A673 (cell line): ENCODE data around the gene MYT1. TPM values are rescaled to one million over a fixed set of nuclear protein-coding genes. Genes with fewer than 3 reads are reported as not detected.

Experiments used
- BruUV-seq: library from RNA; stranded (reverse); fragments of 400-500 nt; replicated peaks from 2 replicates; lab custom pipeline; 2021; lab: Mats Ljungman, UMichigan
- CTCF ChIA-PET: fragments of 300-600 bp; sonication (Branson Sonifier 250); formaldehyde crosslinking; loops from one replicate; lab custom pipeline; 2022; ENCODE audit warnings: antibody characterized with exemption; lab: Charles Lee
- POLR2A ChIA-PET: fragments of 300-600 bp; sonication (Branson Sonifier 250); formaldehyde crosslinking; loops from one replicate; lab custom pipeline; 2022; ENCODE audit warnings: antibody characterized with exemption; ENCODE audit not compliant: low non-redundant PET; lab: Charles Lee
- DNase-seq: peaks from one replicate; pipeline ENCODE4 v3.0.0-alpha.2; 2015; ENCODE audit warnings: low spot score
- H3K27ac ChIP-seq: fragments of 200-600 bp; sonication (generic); 2 replicates; pipeline ENCODE4 v1.5.1; 2016; ENCODE audit warnings: mixed run types, low read depth, mild to moderate bottlenecking, mixed read lengths, antibody characterized with exemption, low read length; ENCODE audit not compliant: poor library complexity, severe bottlenecking
- H3K27me3 ChIP-seq: fragments of 200-600 bp; sonication (generic); replicated peaks from 2 replicates; pipeline ENCODE4 v1.6.1; 2017; ENCODE audit warnings: mixed run types, low read depth, mild to moderate bottlenecking, mixed read lengths, antibody characterized with exemption, low read length; ENCODE audit not compliant: insufficient read depth, poor library complexity
- H3K36me3 ChIP-seq: fragments of 200-600 bp; sonication (generic); 2 replicates; pipeline ENCODE4 v1.6.1; 2016; ENCODE audit warnings: mixed run types, mild to moderate bottlenecking, mixed read lengths, antibody characterized with exemption, low read length; ENCODE audit not compliant: insufficient read depth, poor library complexity, severe bottlenecking
- H3K4me1 ChIP-seq: fragments of 200-600 bp; sonication (generic); 2 replicates; pipeline ENCODE4 v1.6.1; 2017; ENCODE audit warnings: mixed run types, mild to moderate bottlenecking, mixed read lengths, antibody characterized with exemption, low read length; ENCODE audit not compliant: insufficient read depth, poor library complexity, severe bottlenecking
- H3K4me3 ChIP-seq: fragments of 200-600 bp; sonication (generic); 2 replicates; pipeline ENCODE4 v1.5.1; 2016; ENCODE audit warnings: low read depth, mixed run types, mild to moderate bottlenecking, mixed read lengths, low read length; ENCODE audit not compliant: poor library complexity, severe bottlenecking
- H3K9me3 ChIP-seq: fragments of 200-600 bp; sonication (generic); 2 replicates; pipeline ENCODE4 v1.6.1; 2016; ENCODE audit warnings: mixed run types, low read depth, mild to moderate bottlenecking, mixed read lengths, antibody characterized with exemption, low read length; ENCODE audit not compliant: poor library complexity, severe bottlenecking
- EZH2 ChIP-seq: fragments of 200-600 bp; sonication (generic); IDR thresholded peaks from 2 replicates; pipeline ENCODE4 v1.6.1; 2017; ENCODE audit warnings: borderline replicate concordance, low read depth, mild to moderate bottlenecking, mixed read lengths, antibody characterized with exemption, low read length; ENCODE audit not compliant: poor library complexity, severe bottlenecking
- intact Hi-C: fragments of 100-400 bp; cut with micrococcal nuclease; formaldehyde crosslinking; loops from one replicate; pipeline ENCODE4 v1.10.0; 2022; ENCODE audit not compliant: unreplicated experiment
- total RNA-seq: library from RNA; stranded (reverse); gene quantifications from 2 replicates; pipeline ENCODE4 v1.2.3, GENCODE V29; 2021
- TF ChIP-seq, protein P1 (sequence below): fragments of 300-800, 200-600 bp; sonication (generic); conservative IDR thresholded peaks from 2 replicates; pipeline ENCODE4 v1.5.1; 2017; ENCODE audit warnings: low read depth, mild to moderate bottlenecking, antibody characterized with exemption, low read length, moderate library complexity, mixed read lengths

MYT1 gene
- total RNA-seq, 1 experiment from 2014 or later, result not detected

DNA sequence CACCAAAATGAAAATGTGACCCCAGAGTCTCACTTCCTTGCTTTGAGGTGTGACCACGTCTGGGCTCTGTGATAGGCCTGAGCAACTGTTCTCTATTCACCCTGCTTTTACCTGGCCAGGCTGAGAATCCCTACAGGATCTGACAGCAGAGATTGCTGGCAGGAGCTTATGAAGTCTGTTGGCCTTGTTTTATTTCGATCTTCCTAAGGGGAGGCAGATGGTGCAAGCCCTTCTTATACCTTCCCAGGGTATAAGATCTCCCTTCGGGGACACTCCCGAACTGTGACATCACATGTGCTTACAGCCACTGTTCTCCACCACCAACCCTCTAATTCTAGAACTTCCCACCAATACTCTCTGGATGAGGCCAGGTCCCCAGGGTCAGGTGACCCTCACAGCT lies 26.8 kb downstream of the MYT1 start:
- no peak for DNase-seq
- CTCF ChIA-PET, result no interaction called here
- POLR2A ChIA-PET, result no interaction called here
- H3K36me3 ChIP-seq, result no peaks in the 10 kb centered on the region
- TF ChIP-seq, protein P1, sequence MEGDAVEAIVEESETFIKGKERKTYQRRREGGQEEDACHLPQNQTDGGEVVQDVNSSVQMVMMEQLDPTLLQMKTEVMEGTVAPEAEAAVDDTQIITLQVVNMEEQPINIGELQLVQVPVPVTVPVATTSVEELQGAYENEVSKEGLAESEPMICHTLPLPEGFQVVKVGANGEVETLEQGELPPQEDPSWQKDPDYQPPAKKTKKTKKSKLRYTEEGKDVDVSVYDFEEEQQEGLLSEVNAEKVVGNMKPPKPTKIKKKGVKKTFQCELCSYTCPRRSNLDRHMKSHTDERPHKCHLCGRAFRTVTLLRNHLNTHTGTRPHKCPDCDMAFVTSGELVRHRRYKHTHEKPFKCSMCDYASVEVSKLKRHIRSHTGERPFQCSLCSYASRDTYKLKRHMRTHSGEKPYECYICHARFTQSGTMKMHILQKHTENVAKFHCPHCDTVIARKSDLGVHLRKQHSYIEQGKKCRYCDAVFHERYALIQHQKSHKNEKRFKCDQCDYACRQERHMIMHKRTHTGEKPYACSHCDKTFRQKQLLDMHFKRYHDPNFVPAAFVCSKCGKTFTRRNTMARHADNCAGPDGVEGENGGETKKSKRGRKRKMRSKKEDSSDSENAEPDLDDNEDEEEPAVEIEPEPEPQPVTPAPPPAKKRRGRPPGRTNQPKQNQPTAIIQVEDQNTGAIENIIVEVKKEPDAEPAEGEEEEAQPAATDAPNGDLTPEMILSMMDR, result no peak
- TF ChIP-seq EZH2, result no peak
- no peak overlapping the region for H3K27ac ChIP-seq
- intact Hi-C loops, result no loop called here
- no TSS peak for BruUV-seq
- H3K9me3 ChIP-seq, result no peaks in the 10 kb centered on the region
- H3K4me1 ChIP-seq, result peaks cover 5% of the 10 kb centered on the region
- no peak overlapping the region for H3K4me3 ChIP-seq
- peaks cover 37% of the 10 kb centered on the region for H3K27me3 ChIP-seq

DNA sequence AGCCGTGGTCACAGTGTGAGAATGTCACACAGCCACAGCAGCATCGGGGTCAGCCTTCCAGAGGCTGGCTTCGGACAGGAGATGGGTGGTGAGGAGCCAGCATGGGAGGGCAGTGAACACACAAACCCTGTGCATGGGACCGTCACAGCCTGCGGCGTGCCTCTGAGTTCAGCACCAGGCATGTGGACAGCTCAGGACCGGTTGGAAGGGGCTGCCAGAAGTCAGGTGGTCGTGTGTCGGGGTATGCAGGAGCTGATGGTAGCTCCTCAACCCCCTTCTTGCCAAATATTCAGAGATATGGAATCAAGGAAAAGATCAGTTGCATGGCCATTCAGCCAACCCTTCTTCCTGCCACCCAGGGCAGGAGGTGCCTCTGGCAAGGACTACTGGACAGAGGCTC lies 28.2 kb downstream of the MYT1 start:
- BruUV-seq, result no TSS peak
- Histone ChIP-seq H3K36me3 (no peaks in the 10 kb centered on the region), H3K4me1 (peaks cover 5% of the 10 kb centered on the region), H3K27ac (no peak overlapping the region), H3K4me3 (no peak overlapping the region), H3K27me3 (peaks cover 51% of the 10 kb centered on the region), H3K9me3 (no peaks in the 10 kb centered on the region)
- intact Hi-C loops, result no loop called here
- no peak for TF ChIP-seq EZH2
- TF ChIP-seq, protein P1, result no peak
- POLR2A ChIA-PET, result no interaction called here
- CTCF ChIA-PET, result no interaction called here
- DNase-seq, result no peak

DNA sequence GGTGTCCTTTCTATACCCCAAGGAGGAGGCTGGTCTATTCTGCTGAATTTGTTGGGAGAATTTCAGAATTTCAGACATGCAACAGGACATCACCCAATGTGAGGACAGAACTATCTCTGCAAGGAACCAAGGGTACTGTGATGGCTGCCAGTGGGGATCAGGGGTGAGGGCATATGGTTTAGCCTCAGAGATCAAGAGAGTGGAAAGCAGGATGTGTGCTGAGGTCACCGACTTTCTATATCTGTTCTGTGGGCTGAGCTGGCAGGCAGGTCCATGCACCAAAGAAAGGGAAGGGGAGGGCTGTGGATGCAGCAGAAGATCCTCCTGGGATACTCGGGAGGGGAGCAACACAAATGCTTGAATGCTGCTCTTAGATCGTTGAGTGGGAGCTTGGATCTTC lies 28.8 kb downstream of the MYT1 start:
- no peak for DNase-seq
- ChIA-PET POLR2A (no interaction called here), CTCF (no interaction called here)
- intact Hi-C loops, result no loop called here
- no peak for TF ChIP-seq EZH2
- TF ChIP-seq, protein P1, result no peak
- Histone ChIP-seq H3K4me3 (no peak overlapping the region), H3K4me1 (peaks cover 5% of the 10 kb centered on the region), H3K36me3 (no peaks in the 10 kb centered on the region), H3K27me3 (peaks cover 54% of the 10 kb centered on the region), H3K9me3 (no peaks in the 10 kb centered on the region), H3K27ac (no peak overlapping the region)
- BruUV-seq, result no TSS peak
